Ammon's horn (tissue), 1 donor: ENCODE data around the gene SERP2.
A peak's percentile ranks its signal among the peaks of the same experiment; 100 is the strongest.
"Not testable (repeated sequence)": the region's sequence is repeated elsewhere in the genome, so short reads cannot be mapped to it uniquely, and the experiment has no call there.

Source experiments
- DNase-seq: peaks from one replicate; pipeline ENCODE4 v3.0.0-alpha.2; 2016; ENCODE audit warnings: low spot score

SERP2 gene

DNA sequence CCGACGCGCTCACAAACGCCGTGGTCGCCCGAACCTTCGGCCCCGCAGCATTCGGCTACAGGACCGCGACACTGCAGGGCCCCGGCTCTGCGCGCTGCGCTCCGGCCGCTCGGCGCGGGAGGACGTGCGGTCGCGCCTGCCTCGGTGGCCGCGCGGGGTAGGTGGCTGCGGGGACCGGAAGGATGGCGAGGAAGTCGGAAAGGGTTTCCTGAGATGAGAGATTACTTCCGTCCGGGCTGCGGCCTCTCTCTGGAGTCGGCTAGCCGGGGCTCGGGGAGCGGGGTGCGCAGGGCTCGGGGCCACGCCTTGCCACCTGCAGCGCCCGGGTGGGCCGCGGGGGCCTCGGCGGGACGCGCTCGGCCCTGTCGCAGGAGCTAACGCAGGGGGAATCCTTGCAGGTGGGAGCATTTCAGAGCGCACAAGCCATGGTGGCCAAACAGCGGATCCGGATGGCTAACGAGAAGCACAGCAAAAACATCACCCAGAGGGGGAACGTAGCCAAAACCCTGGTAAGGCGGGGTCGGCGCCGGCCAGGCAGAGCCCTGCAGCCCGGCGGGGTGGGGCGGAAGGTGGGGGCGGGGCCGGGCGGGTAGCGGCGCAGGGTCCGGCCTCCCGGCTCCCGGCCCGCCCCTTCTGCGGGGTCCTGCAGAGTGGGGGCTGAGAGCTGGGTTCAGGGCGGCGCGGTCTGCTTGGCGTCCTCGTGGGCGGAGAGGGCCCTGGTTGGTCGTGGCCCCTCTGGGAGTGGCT lies at the start of gene SERP2:
Gene SERP2 (plus strand): TSS at position 224 of the 747 bp plus-strand sequence. CDS start 202 bp downstream, at position 426.
- peak; percentile 62 for DNase-seq

DNA sequence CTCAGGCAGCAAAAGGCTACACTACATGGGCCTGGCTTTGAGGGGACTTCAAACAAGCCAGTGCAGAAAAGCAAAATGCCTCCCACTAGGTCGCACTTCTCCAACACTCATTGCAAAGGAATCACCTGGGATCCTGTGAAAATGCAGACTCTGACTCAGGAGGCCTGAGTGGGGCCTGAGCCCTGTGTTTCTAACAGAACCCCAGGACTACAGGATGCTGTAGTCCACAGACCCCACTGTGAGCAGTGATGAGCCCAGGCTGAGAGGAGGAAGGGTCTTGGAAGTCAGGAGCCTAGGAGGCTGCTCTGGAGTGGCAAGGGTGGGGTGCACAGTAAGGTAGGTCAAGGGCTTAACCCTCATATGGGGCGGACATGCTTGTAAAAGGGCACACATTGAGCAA lies 46.7 kb upstream of the SERP2 start:
- DNase-seq, result no peak

DNA sequence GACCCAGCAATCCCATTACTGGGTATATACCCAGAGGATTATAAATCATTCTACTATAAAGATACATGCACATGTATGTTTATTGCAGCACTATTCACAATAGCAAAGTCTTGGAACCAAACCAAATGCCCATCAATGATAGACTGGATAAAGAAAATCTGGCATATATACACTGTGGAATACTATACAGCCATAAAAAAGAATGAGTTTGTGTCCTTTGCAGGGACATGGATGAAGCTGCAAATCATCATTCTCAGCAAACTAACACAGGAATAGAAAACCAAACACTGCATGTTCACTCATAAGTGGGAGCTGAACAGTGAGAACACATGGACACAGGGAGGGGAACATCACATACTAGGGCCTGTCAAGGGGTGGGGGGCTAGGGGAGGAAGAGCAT lies 44.6 kb upstream of the SERP2 start:
- not testable (repeated sequence) for DNase-seq

DNA sequence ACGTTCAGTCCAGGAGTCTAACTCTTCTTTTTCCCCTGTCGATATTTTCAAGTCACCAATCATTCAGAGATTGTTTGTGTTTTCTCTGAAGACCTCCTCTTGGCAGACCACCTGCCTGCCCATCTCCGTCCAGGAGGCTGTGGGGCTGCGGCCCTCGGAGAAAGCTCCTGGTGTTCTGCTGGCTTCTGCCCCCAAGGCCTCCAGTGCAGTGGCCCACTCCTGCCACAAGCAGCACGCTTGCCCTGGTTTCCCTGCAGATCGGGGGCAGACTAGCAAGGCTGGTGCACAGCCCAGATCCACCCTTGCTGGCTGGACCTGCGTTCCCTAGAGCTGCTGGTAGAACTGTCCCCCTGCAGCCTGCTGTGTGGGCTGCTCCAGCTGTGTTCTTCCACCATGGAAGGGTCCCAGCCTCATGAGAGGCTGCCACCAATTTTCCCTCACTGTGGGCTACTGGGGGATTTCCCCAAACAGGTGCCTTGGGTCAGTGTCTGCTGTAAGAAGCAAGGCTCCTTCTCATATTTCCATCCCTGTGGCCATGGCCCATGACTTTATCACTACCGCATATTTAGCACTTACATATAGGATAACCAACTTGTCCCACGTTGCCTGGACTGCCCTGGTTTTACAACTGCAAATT lies 43.6 kb upstream of the SERP2 start:
- no peak for DNase-seq

- no peak for DNase-seq
These were observed 42.2 kb upstream of the SERP2 start for GRCh38 chr13:44331446-44331845.

- DNase-seq, result peak; percentile 68
These were observed 41.4 kb upstream of the SERP2 start for GRCh38 chr13:44331912-44332851.

DNA sequence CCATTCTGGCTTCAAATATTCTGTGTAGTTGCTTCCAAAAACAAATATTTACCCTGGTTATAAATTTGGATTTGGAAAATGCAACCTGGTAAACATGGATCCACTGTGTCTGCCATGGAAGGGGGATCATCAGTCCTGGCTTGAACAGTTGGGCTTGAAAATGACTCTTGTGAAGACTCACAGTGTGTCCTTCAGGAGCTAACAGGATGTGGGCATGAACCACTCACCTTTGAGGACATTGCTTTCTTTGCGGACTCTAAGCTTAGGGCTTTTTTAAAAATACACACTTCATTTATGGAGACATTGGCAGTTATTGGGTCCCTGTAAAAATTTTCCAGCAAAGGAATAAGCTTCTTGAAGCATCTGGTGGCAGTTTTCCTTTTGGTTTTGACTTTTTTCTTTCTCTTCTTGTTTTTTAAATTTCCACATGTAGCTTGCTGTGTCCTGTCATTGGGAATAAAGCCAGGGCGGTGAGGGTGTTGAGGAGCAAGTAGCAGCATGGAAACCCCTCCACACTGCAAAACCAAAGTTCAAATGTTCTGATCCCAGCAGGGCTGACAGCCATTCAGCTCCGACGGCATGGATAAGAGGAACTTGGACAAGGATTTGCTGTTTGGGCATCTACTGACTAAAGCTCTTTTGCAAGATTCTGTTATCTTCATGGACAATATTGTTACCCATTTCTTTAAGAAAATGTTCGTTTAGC lies 39.5 kb upstream of the SERP2 start:
- no peak for DNase-seq

DNA sequence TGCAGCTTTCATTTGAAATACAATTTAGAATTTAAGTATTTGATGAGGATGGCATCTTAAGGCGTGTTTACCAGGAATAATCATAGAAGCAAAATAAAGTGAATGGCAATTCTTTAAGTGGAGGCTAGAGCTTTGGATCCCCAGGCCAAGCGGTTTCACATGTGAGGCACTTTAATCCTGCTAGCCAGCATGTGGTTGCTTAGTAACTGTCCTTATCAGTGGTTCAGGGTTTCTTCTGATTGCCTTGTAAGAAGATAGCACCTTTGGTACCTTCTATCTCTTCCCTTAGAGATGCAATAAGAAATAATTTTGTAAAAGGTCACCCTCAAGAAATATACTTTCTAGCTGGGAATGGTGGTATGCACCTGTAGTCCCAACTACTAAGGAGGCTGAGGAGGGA lies 38.9 kb upstream of the SERP2 start:
- DNase-seq, result no peak

DNA sequence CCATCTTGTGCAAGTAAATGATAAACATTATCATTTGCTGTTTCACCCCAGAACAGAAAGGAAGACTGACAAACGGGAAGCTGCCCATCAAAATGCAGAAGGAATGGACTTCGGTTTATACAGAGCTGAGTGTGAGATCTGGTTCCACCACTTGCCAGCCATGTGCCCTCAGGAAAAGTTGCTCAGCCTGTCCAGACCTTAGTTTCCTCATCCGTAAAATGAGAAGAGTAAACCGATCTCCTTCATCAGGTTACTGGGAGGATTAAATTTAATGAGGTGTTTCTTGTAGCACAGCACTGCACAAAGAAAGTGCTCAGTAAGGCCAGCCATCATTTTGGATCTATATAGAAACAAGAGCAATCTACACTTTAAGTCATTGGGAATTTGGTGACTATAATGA lies 36.7 kb upstream of the SERP2 start:
- no peak for DNase-seq

- DNase-seq, result no peak
These were observed 36.0 kb upstream of the SERP2 start for GRCh38 chr13:44337581-44337980.

- no peak for DNase-seq
These were observed 33.1 kb upstream of the SERP2 start for GRCh38 chr13:44340508-44340907.

GRCh38 chr13:44342741-44343140 lies 30.9 kb upstream of the SERP2 start:
- DNase-seq, result no peak

GRCh38 chr13:44346534-44346933 lies 27.1 kb upstream of the SERP2 start:
- no peak for DNase-seq

DNA sequence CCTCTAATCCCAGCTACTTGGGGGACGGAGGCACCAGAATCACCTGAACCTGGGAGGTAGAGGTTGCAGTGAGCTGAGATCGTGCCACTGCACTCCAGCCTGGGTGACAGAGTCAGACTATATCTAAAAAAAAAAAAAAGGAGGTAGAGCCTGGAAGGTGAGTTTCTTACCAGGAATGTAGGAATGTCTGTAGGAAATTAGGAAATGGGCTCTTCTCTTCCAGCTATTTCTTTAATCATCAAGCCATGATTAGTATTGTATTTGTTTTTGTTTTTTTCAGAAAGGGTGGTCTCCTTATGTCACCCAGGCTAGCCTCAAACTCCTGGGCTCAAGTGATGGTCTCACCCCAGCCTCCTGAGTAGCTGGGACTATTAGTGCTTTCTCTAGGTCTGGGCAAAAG lies 26.3 kb upstream of the SERP2 start:
- no peak for DNase-seq

DNA sequence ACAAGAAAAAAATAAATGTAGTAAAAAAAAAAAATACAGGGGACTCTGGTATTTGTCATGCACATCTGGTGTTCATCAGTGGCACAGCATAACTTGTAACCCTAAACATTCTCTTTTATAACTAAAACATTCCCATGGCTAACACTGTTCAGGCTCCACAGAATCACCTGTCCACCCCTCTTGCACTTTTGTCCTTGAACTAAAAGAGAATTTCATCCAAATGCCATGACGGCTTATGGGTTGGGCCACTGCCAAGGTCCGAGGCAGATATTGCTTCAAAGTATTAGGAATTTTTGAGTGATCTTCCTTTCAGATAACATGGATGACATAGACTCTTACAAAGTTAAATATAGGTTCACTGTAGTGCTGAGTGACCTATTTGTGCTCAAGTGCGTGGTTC lies 25.7 kb upstream of the SERP2 start:
- no peak for DNase-seq

DNA sequence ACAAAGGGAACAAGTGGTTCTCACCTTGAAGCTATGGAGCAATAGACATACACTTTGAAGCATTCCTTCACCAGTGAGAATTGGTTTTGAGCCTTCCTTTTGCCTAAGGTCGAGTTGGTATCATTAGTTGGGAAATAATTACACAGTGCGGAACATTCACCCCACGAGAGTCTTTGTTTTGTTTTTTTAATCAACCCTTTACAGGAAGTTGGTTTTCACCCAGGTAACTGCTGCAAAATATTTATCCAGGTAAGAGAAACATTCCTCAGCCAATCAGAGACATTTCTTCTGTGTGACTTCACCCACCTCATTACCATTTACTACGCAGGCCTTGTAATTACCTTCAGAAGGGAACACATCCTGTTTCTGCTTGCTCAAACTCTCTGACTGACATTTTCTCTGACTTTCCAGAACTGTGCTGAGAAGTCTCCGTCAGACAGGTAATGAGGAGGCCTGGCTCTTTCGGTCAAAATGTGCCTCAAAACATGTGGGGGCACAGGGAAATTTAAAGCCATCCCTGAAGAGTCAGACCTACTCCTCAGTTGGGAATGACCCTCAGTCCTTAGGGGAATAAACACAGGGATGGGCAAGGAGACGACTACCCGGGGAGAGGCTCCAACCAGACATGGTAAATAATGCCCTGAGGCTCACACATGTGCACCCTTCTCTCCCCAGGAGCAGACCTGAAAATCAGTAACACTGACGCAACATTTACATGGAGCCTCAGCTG lies 22.7 kb upstream of the SERP2 start:
- no peak for DNase-seq

- DNase-seq, result no peak
These were observed 22.1 kb upstream of the SERP2 start for GRCh38 chr13:44351505-44351854.

DNA sequence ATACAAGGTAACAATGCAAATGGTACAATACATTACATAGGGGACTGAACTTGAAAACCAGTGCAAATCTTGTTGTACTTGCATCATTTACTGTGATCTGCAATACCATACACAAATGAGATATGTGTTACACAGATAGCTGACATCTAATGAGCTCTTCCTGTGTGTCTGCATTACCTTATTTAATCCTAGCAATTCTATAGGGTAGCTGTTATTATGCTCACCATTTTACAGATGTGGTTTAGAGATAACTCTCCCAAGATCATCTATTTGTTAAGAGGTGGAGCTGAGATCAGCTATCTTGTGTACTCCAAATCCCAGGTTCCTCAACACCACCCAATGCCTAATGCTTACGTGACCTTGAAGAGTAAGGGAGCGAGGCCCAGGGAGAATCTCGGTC lies 21.4 kb upstream of the SERP2 start:
- no peak for DNase-seq

GRCh38 chr13:44352671-44353070 lies 21.0 kb upstream of the SERP2 start:
- no peak for DNase-seq

DNA sequence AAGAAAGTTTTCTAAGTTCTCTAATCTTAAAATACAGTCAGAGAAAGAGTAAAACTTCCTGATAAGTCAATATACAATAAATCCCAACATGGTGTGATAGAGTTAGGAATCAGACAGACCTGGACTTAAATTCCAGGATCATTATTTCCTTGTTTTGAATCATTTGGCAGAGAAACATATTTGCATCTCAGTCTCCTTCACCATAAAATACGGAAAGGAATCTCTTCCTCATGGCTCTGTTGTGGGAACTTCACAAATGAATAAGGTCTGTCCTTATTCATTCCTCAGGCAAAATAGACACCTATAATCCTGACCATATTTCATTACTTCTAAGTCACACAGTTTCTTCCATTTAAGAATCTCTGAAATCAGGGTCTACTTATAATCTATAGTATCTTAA lies 19.3 kb upstream of the SERP2 start:
- DNase-seq, result no peak

GRCh38 chr13:44354884-44355283 lies 18.7 kb upstream of the SERP2 start:
- no peak for DNase-seq

DNA sequence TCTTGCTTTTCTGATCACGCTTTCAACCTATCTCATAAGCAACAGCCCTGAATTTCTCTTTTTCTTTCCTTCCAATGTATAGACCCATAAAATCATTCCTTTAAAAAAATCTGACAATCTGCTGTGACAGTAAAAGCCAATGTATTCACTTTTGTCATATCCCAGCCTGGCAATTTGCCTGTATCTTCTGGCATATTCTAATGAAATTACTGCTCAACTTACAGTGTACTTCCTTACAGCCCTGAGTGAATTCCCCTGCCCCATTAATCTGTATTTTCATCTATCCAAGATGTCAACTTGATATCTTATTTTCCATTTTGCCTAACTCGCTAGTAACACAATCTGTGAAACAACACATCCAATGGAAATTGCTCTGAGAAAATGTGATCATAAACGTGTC lies 18.0 kb upstream of the SERP2 start:
- DNase-seq, result no peak
